Peyer's patch (tissue), 4 donors: Measurements from ENCODE around the gene ABCC12. TPM values are rescaled to one million over a fixed set of nuclear protein-coding genes. Genes with fewer than 3 reads are reported as not detected.
"Not testable (repeated sequence)": the region's sequence is repeated elsewhere in the genome, so short reads cannot be mapped to it uniquely, and the experiment has no call there.

Experiments
- DNase-seq, 3 donors: peaks; one replicate each; pipeline ENCODE4 v3.0.0-alpha.2; 2017 to 2019
- H3K27ac ChIP-seq, 4 donors: fragments of 200-600 bp; sonication (generic); one replicate each; pipeline ENCODE4 v1.5.1; 2016 to 2019
- H3K27me3 ChIP-seq, 2 donors: fragments of 200-600 bp; sonication (generic); one replicate each; pipeline ENCODE4 v1.5.1; 2019
- H3K36me3 ChIP-seq, 3 donors: fragments of 200-600 bp; sonication (generic); one replicate each; pipeline ENCODE4 v1.5.1; 2016 to 2019
- H3K4me1 ChIP-seq, 4 donors: fragments of 200-600 bp; sonication (generic); one replicate each; pipeline ENCODE4 v1.5.1; 2016 to 2019
- H3K4me3 ChIP-seq, 4 donors: fragments of 200-600 bp; sonication (generic); 1 replicate in 3 of 4; 2 replicates in 1 of 4; pipeline ENCODE4 v1.5.1; 2016 to 2019; ENCODE audit warnings: mild to moderate bottlenecking in 1 of 4
- H3K9me3 ChIP-seq, 4 donors: fragments of 200-600 bp; sonication (generic); one replicate each; pipeline ENCODE4 v1.5.1; 2016 to 2019; ENCODE audit warnings: mild to moderate bottlenecking in 1 of 4
- POLR2A ChIP-seq, 2 donors: fragments of 450-650 bp; IDR thresholded peaks; one replicate each; pipeline ENCODE4 v1.5.1; 2017; ENCODE audit warnings: antibody characterized with exemption in 2 of 2, mild to moderate bottlenecking in 2 of 2, moderate library complexity in 2 of 2
- total RNA-seq, 4 donors: library from RNA; depleted of rRNA; stranded (reverse); fragments of >200 nt; gene quantifications; one replicate each; pipeline ENCODE4 v1.1.0, GENCODE V29; 2016
- TF ChIP-seq, protein P1 (sequence below), 6 experiments: fragments of 450-650 bp in 4 of 6; fragments of 200-600 bp in 2 of 6; sonication (generic) in 1 of 6; IDR thresholded peaks; one replicate each; pipeline ENCODE4 v1.5.1; 2017 to 2019; ENCODE audit warnings: antibody characterized with exemption in 6 of 6, mild to moderate bottlenecking in 3 of 6, moderate library complexity in 1 of 6

The ABCC12 gene
- total RNA-seq, 4 donors from 2014 or later, result not detected

- TF ChIP-seq, protein P1, sequence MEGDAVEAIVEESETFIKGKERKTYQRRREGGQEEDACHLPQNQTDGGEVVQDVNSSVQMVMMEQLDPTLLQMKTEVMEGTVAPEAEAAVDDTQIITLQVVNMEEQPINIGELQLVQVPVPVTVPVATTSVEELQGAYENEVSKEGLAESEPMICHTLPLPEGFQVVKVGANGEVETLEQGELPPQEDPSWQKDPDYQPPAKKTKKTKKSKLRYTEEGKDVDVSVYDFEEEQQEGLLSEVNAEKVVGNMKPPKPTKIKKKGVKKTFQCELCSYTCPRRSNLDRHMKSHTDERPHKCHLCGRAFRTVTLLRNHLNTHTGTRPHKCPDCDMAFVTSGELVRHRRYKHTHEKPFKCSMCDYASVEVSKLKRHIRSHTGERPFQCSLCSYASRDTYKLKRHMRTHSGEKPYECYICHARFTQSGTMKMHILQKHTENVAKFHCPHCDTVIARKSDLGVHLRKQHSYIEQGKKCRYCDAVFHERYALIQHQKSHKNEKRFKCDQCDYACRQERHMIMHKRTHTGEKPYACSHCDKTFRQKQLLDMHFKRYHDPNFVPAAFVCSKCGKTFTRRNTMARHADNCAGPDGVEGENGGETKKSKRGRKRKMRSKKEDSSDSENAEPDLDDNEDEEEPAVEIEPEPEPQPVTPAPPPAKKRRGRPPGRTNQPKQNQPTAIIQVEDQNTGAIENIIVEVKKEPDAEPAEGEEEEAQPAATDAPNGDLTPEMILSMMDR (IDR thresholded peaks at IDR 0.05), result no peak
- TF ChIP-seq POLR2A (IDR thresholded peaks at IDR 0.05), result no peak
- Histone ChIP-seq H3K27ac (no peak overlapping the region), H3K4me3 (no peak overlapping the region), H3K9me3 (no peaks in the 10 kb centered on the region), H3K4me1 (no peaks in the 10 kb centered on the region), H3K27me3 (no peaks in the 10 kb centered on the region), H3K36me3 (no peaks in the 10 kb centered on the region)
- peak in 1 of 3 donors; percentile 4 for DNase-seq
Observed at GRCh38 chr16:48172682-48173081, 16.9 kb upstream of the ABCC12 start.

GRCh38 chr16:48169896-48170295 is 14.1 kb upstream of the ABCC12 start:
- H3K36me3 ChIP-seq, result no peaks in the 10 kb centered on the region
- TF ChIP-seq, protein P1 (IDR thresholded peaks at IDR 0.05), result no peak
- no peak for TF ChIP-seq POLR2A (IDR thresholded peaks at IDR 0.05)
- no peaks in the 10 kb centered on the region for H3K4me1 ChIP-seq
- no peaks in the 10 kb centered on the region for H3K27me3 ChIP-seq
- no peaks in the 10 kb centered on the region for H3K9me3 ChIP-seq
- no peak overlapping the region for H3K4me3 ChIP-seq
- H3K27ac ChIP-seq, result no peak overlapping the region
- DNase-seq, result peak in 1 of 3 donors; percentile 34

- no peaks in the 10 kb centered on the region for H3K36me3 ChIP-seq
- peak in 1 of 3 donors; percentile 8 for DNase-seq
- no peak overlapping the region for H3K4me3 ChIP-seq
- H3K27me3 ChIP-seq, result no peaks in the 10 kb centered on the region
- no peak for TF ChIP-seq POLR2A (IDR thresholded peaks at IDR 0.05)
- TF ChIP-seq, protein P1 (IDR thresholded peaks at IDR 0.05), result no peak
- H3K9me3 ChIP-seq, result no peaks in the 10 kb centered on the region
- H3K27ac ChIP-seq, result no peak overlapping the region
- no peaks in the 10 kb centered on the region for H3K4me1 ChIP-seq
Observed at GRCh38 chr16:48168075-48168474, 12.3 kb upstream of the ABCC12 start.

GRCh38 chr16:48166617-48167016 is 10.8 kb upstream of the ABCC12 start:
- H3K27ac ChIP-seq, H3K4me3 ChIP-seq, H3K9me3 ChIP-seq, H3K36me3 ChIP-seq, H3K4me1 ChIP-seq, DNase-seq, H3K27me3 ChIP-seq: not testable (repeated sequence)

- H3K27ac ChIP-seq, result no peak overlapping the region
- no peaks in the 10 kb centered on the region for H3K4me1 ChIP-seq
- peak in 1 of 3 donors; percentile 25 for DNase-seq
- TF ChIP-seq, protein P1 (IDR thresholded peaks at IDR 0.05), result no peak
- no peak for TF ChIP-seq POLR2A (IDR thresholded peaks at IDR 0.05)
- H3K27me3 ChIP-seq, result no peaks in the 10 kb centered on the region
- no peaks in the 10 kb centered on the region for H3K9me3 ChIP-seq
- no peaks in the 10 kb centered on the region for H3K36me3 ChIP-seq
- no peak overlapping the region for H3K4me3 ChIP-seq
Observed at GRCh38 chr16:48165961-48166578, 10.3 kb upstream of the ABCC12 start.

- no peaks in the 10 kb centered on the region for H3K36me3 ChIP-seq
- no peak for TF ChIP-seq POLR2A (IDR thresholded peaks at IDR 0.05)
- TF ChIP-seq, protein P1 (IDR thresholded peaks at IDR 0.05), result peak; percentile 50 to 79 (median 74)
- no peak overlapping the region for H3K4me3 ChIP-seq
- no peaks in the 10 kb centered on the region for H3K27me3 ChIP-seq
- no peaks in the 10 kb centered on the region for H3K4me1 ChIP-seq
- DNase-seq, result peak; percentile 46 to 84 (median 80)
- no peaks in the 10 kb centered on the region for H3K9me3 ChIP-seq
- H3K27ac ChIP-seq, result no peak overlapping the region
Observed at GRCh38 chr16:48164907-48165715, 9.3 kb upstream of the ABCC12 start.
